ENCODE measurements around the gene AVPR1B.

- TF ChIP-seq CTCF (IDR thresholded peaks at IDR 0.05) (no peak), REST (IDR thresholded peaks at IDR 0.05; ENCODE audit: insufficient read depth in 1 of 2, low read depth in 2 of 2, low read length in 1 of 2) (no peak), POLR2AphosphoS5 (IDR thresholded peaks at IDR 0.05; ENCODE audit: low read depth, low read length) (no peak), TCF7L2 (IDR thresholded peaks at IDR 0.05; ENCODE audit: low read depth, low read length) (no peak), SIN3A (IDR thresholded peaks at IDR 0.05; ENCODE audit: borderline replicate concordance, insufficient read depth, low read depth, low read length) (no peak)
Measured at GRCh38 chr1:206066479-206067171, 50.6 kb downstream of the AVPR1B start.
